Sigmoid colon (tissue), 7 donors: ENCODE results near the gene SPSB1. TPM values are rescaled to one million over a fixed set of nuclear protein-coding genes. Genes with fewer than 3 reads are reported as not detected.

Source experiments
- DNase-seq: peaks from one replicate; pipeline ENCODE4 v3.0.0-alpha.2; 2019
- H3K27ac ChIP-seq, 4 donors: fragments of 200-600 bp; sonication (generic); one replicate each; pipeline ENCODE4 v1.5.1; 2016 to 2019; ENCODE audit warnings: mild to moderate bottlenecking in 1 of 4
- H3K27me3 ChIP-seq, 3 donors: fragments of 200-600 bp; sonication (generic); one replicate each; pipeline ENCODE4 v1.5.1; 2019; ENCODE audit warnings: mild to moderate bottlenecking in 1 of 3
- H3K36me3 ChIP-seq, 4 donors: fragments of 200-600 bp; sonication (generic); one replicate each; pipeline ENCODE4 v1.5.1; 2016 to 2019
- H3K4me1 ChIP-seq, 4 donors: fragments of 200-600 bp; sonication (generic); one replicate each; pipeline ENCODE4 v1.5.1; 2017 to 2019
- H3K4me3 ChIP-seq, 4 donors: fragments of 200-600 bp; sonication (generic); one replicate each; pipeline ENCODE4 v1.5.1; 2017 to 2019; ENCODE audit warnings: mild to moderate bottlenecking in 2 of 4, moderate library complexity in 1 of 4
- H3K9me3 ChIP-seq, 4 donors: fragments of 200-600 bp in 3 of 4; sonication (generic) in 3 of 4; one replicate each; pipeline versions ENCODE4 v1.5.1 to v1.6.1; 2013 to 2019
- EP300 ChIP-seq, 4 donors: sonication (generic); formaldehyde crosslinking; IDR thresholded peaks; one replicate each; pipeline ENCODE4 v1.6.1; 2017; ENCODE audit warnings: antibody characterized with exemption in 4 of 4
- POLR2A ChIP-seq, 2 donors: fragments of 450-650 bp; IDR thresholded peaks; one replicate each; pipeline ENCODE4 v1.6.1; 2016; ENCODE audit warnings: antibody characterized with exemption in 2 of 2, mild to moderate bottlenecking in 2 of 2, moderate library complexity in 2 of 2
- POLR2AphosphoS5 ChIP-seq, 4 donors: sonication (generic); formaldehyde crosslinking; IDR thresholded peaks; one replicate each; pipeline ENCODE4 v1.6.1; 2017; ENCODE audit warnings: antibody characterized with exemption in 4 of 4
- WGBS, 2 donors: extraction: QIAGEN DNeasy Blood & Tissue Kit; methylation state at CpG; one replicate each; pipeline ENCODE4 v1.1.7; 2013; 5-methylcytosine and 5-hydroxymethylcytosine counted together
- intact Hi-C: fragments of 100-400 bp; cut with DNase I; formaldehyde crosslinking; loops from one replicate; pipeline ENCODE4 v1.15.1; 2023
- polyA plus RNA-seq, 3 donors: library from polyadenylated mRNA; stranded (reverse); fragments of 200-250 nt; gene quantifications; one replicate each; pipeline ENCODE4 v1.2.3, GENCODE V29; 2013
- total RNA-seq, 4 donors: library from RNA; depleted of rRNA; stranded (reverse); fragments of >200 nt; gene quantifications; one replicate each; pipeline ENCODE4 v1.1.0, GENCODE V29; 2016
- TF ChIP-seq, protein P1 (sequence below), 4 experiments: fragments of 450-650 bp in 3 of 4; fragments of 200-600 bp in 1 of 4; IDR thresholded peaks; one replicate each; pipeline ENCODE4 v1.5.1; 2016 to 2019; ENCODE audit warnings: antibody characterized with exemption in 4 of 4, mild to moderate bottlenecking in 3 of 4, moderate library complexity in 2 of 4
- donor health status: healthy with polysubstance abuse.
- donor health status: Bipolar disorder and iron deficiency.
- donor health status: healthy.

The SPSB1 gene
- total and polyA plus RNA-seq, 7 donors, result 17.4 to 34.3 (median 26.4) TPM

- TF ChIP-seq POLR2A (IDR thresholded peaks at IDR 0.05) (no peak), POLR2AphosphoS5 (IDR thresholded peaks at IDR 0.05) (no peak), EP300 (IDR thresholded peaks at IDR 0.05) (no peak)
- TF ChIP-seq, protein P1, sequence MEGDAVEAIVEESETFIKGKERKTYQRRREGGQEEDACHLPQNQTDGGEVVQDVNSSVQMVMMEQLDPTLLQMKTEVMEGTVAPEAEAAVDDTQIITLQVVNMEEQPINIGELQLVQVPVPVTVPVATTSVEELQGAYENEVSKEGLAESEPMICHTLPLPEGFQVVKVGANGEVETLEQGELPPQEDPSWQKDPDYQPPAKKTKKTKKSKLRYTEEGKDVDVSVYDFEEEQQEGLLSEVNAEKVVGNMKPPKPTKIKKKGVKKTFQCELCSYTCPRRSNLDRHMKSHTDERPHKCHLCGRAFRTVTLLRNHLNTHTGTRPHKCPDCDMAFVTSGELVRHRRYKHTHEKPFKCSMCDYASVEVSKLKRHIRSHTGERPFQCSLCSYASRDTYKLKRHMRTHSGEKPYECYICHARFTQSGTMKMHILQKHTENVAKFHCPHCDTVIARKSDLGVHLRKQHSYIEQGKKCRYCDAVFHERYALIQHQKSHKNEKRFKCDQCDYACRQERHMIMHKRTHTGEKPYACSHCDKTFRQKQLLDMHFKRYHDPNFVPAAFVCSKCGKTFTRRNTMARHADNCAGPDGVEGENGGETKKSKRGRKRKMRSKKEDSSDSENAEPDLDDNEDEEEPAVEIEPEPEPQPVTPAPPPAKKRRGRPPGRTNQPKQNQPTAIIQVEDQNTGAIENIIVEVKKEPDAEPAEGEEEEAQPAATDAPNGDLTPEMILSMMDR (IDR thresholded peaks at IDR 0.05), result no peak
- Histone ChIP-seq H3K27ac (peak overlapping the region; percentile 86 to 93 (median 90)), H3K36me3 (no peaks in the 10 kb centered on the region), H3K4me1 (peaks cover 0 to 84% (median 73%) of the 10 kb centered on the region in 4 donors), H3K27me3 (no peaks in the 10 kb centered on the region), H3K4me3 (no peak overlapping the region), H3K9me3 (no peaks in the 10 kb centered on the region)
- no peak for DNase-seq
- intact Hi-C loops, result loop anchor here (2.0 kb wide), 1 partner anchor 84 kb away; the partner anchor contains the start of gene SPSB1
- 70 to 81% methylated on average over 5 of the region's 5 CpGs for WGBS, 2 donors
Observed at GRCh38 chr1:9376430-9376829, 83.7 kb downstream of the SPSB1 start.

GRCh38 chr1:9376886-9377333 lies 84.2 kb downstream of the SPSB1 start:
- H3K4me1 ChIP-seq, result peaks cover 0 to 80% (median 68%) of the 10 kb centered on the region in 4 donors
- no peaks in the 10 kb centered on the region for H3K27me3 ChIP-seq
- DNase-seq, result peak; percentile 96
- no peaks in the 10 kb centered on the region for H3K9me3 ChIP-seq
- H3K27ac ChIP-seq, result peak overlapping the region; percentile 86 to 93 (median 90)
- 72 to 81% methylated on average over 17 of the region's 17 CpGs for WGBS, 2 donors
- TF ChIP-seq EP300 (IDR thresholded peaks at IDR 0.05) (peak; percentile 27 to 98 (median 90)), POLR2A (IDR thresholded peaks at IDR 0.05) (no peak), POLR2AphosphoS5 (IDR thresholded peaks at IDR 0.05) (peak; percentile 44 to 87 (median 85))
- TF ChIP-seq, protein P1 (IDR thresholded peaks at IDR 0.05), result peak in 1 of 4 experiments; percentile 27
- H3K4me3 ChIP-seq, result peak overlapping the region in 1 of 4 donors; percentile 9
- intact Hi-C loops, result loop anchor here (2.0 kb wide), 1 partner anchor 84 kb away; the partner anchor contains the start of gene SPSB1
- H3K36me3 ChIP-seq, result no peaks in the 10 kb centered on the region

- H3K27me3 ChIP-seq, result no peaks in the 10 kb centered on the region
- peak overlapping the region in 3 of 4 donors; percentile 86 to 93 (median 89) for H3K27ac ChIP-seq
- 97 to 100% methylated on average over 4 of the region's 4 CpGs for WGBS, 2 donors
- no peak for TF ChIP-seq POLR2A (IDR thresholded peaks at IDR 0.05)
- TF ChIP-seq EP300 (IDR thresholded peaks at IDR 0.05), result no peak
- TF ChIP-seq, protein P1 (IDR thresholded peaks at IDR 0.05), result no peak
- no peak for TF ChIP-seq POLR2AphosphoS5 (IDR thresholded peaks at IDR 0.05)
- DNase-seq, result no peak
- H3K36me3 ChIP-seq, result no peaks in the 10 kb centered on the region
- H3K4me3 ChIP-seq, result no peak overlapping the region
- intact Hi-C loops, result no loop called here
- no peaks in the 10 kb centered on the region for H3K9me3 ChIP-seq
- peaks cover 0 to 80% (median 56%) of the 10 kb centered on the region in 4 donors for H3K4me1 ChIP-seq
Observed at GRCh38 chr1:9378801-9379200, 86.1 kb downstream of the SPSB1 start.

DNA sequence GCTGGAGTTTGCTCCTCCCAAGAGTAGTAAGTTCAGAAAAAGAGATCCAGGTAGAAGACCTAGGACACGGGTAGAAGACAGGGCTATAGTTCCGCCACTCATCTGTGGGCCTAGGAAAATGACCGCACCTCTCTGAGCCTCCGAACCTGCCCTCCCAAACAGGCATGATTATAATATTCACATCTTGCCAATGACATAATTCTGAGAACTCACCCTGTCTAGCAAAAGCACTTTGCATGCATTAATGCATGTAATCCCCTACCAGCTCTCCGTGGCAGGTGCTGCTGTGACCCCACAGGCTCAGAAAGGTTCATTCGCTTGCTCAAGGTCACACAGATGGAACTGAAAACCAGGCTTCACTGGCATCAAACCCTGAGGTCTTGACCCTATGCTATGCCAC lies 88.0 kb downstream of the SPSB1 start:
- no peak for DNase-seq
- Histone ChIP-seq H3K36me3 (no peaks in the 10 kb centered on the region), H3K27me3 (no peaks in the 10 kb centered on the region), H3K4me3 (no peak overlapping the region), H3K9me3 (no peaks in the 10 kb centered on the region), H3K27ac (peak overlapping the region in 2 of 4 donors; percentile 30 to 37), H3K4me1 (peaks cover 0 to 80% (median 56%) of the 10 kb centered on the region in 4 donors)
- WGBS, 2 donors, result 88 to 94% methylated on average over 6 of the region's 6 CpGs
- intact Hi-C loops, result no loop called here
- no peak for TF ChIP-seq EP300 (IDR thresholded peaks at IDR 0.05)
- no peak for TF ChIP-seq POLR2A (IDR thresholded peaks at IDR 0.05)
- no peak for TF ChIP-seq POLR2AphosphoS5 (IDR thresholded peaks at IDR 0.05)
- TF ChIP-seq, protein P1 (IDR thresholded peaks at IDR 0.05), result no peak
